Measurements from ENCODE around the gene COL13A1. TPM values are rescaled to one million over a fixed set of nuclear protein-coding genes. Genes with fewer than 3 reads are reported as not detected.

Gene COL13A1
- total RNA-seq, 4 donors from 2014 or later: 0.19 to 6.9 (median 2.4) TPM

DNA sequence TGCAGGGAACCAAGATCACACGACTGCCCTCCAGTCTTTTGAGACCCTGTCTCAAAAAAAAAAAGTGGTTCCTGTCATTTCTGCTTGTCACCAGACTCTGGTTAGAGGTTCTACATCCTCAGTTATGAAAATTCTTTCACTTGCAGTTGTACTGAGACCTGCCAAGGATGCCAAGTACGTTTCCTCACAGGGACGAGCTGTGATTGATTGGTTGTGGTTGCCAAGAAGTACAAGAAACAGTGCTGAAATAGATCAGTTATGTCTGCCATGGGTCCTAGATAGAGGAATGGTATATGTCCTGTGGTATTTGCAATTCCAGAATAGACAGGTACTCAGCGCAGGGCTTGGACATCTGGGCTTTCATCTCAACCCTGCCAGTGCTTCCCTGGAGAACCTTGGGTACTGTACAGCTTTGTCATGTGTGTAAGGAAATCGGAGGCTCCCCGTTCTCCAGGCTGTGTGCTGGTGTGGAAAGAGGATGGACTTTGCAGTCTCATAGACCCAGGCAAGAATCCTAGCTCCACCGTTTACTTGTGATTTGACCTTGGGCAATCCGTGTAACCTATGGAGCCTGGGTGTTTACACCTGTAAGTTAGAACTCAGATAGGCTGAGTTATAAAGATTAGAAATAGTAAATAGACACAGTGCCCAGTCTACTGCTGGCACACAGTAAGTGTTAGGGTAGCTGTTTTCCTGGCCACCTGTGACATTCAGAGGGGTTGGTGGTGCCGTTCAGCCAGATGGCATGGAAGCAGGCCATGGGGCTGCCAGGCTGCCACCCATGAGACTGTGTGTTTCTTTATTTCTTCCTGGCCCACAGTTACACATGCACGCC lies 53.0 kb downstream of the COL13A1 start:
- Histone ChIP-seq H3K4me3 (no peak overlapping the region), H3K27ac (no peak overlapping the region), H3K4me1 (peaks cover 7 to 8% of the 10 kb centered on the region in 2 donors), H3K27me3 (no peaks in the 10 kb centered on the region), H3K36me3 (no peaks in the 10 kb centered on the region), H3K9me3 (no peaks in the 10 kb centered on the region)
- TF ChIP-seq POLR2A (IDR thresholded peaks at IDR 0.05): no peak
- TF ChIP-seq, protein P1, sequence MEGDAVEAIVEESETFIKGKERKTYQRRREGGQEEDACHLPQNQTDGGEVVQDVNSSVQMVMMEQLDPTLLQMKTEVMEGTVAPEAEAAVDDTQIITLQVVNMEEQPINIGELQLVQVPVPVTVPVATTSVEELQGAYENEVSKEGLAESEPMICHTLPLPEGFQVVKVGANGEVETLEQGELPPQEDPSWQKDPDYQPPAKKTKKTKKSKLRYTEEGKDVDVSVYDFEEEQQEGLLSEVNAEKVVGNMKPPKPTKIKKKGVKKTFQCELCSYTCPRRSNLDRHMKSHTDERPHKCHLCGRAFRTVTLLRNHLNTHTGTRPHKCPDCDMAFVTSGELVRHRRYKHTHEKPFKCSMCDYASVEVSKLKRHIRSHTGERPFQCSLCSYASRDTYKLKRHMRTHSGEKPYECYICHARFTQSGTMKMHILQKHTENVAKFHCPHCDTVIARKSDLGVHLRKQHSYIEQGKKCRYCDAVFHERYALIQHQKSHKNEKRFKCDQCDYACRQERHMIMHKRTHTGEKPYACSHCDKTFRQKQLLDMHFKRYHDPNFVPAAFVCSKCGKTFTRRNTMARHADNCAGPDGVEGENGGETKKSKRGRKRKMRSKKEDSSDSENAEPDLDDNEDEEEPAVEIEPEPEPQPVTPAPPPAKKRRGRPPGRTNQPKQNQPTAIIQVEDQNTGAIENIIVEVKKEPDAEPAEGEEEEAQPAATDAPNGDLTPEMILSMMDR (IDR thresholded peaks at IDR 0.05 in 4 of 5, conservative IDR thresholded peaks at IDR 0.05 in 1 of 5): no peak
- in situ Hi-C loops (cut with MboI; ENCODE audit: low sequenced_read_pairs in 4 of 4): no loop called here
- DNase-seq: no peak
- peak in 1 of 2 donors; percentile 33 for ATAC-seq
- intact Hi-C loops (cut with DNase I; ENCODE audit: low total_unique reads): no loop called here

DNA sequence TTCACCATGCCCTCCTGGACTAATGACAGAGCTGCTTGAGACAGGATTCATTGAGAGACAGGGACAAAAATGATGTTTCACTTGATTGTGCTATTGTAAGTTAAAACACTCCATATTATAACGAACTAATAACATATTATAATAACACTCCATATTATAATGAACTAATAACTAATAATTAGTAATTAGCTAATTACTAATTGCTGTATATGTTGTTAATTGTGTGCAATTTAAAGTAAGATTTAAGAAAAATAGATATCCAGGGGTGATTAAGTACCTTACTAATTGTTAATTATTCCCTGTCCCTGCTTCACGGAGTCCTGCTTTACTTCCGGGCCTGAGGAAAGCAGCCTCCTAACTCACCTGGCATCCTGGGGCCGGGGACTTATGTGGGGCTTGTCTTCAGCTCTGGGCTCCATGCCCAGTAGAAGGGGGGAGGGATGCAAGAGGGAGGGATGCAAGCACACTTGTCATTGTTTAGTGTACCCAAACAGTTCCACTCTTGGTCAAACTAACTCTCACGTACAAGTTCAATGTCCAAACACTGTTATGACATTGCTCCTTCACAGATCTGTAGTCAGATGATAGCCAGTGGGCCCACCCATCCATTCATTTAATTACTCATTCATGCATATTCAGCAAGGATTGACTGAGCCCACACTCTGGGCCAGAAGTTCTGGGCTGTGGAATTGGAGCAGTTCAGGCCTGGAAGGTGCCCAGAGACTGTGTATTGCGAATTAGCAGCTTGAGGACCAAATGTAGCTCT lies 53.8 kb downstream of the COL13A1 start:
- Histone ChIP-seq H3K4me3 (no peak overlapping the region), H3K9me3 (no peaks in the 10 kb centered on the region), H3K27ac (no peak overlapping the region), H3K36me3 (no peaks in the 10 kb centered on the region), H3K27me3 (no peaks in the 10 kb centered on the region), H3K4me1 (peaks cover 7 to 8% of the 10 kb centered on the region in 2 donors)
- no peak for ATAC-seq
- in situ Hi-C loops (cut with MboI; ENCODE audit: low sequenced_read_pairs in 4 of 4) (no loop called here), intact Hi-C loops (cut with DNase I; ENCODE audit: low total_unique reads) (no loop called here)
- TF ChIP-seq POLR2A (IDR thresholded peaks at IDR 0.05): no peak
- TF ChIP-seq, protein P1 (IDR thresholded peaks at IDR 0.05 in 4 of 5, conservative IDR thresholded peaks at IDR 0.05 in 1 of 5): no peak
- no peak for DNase-seq

DNA sequence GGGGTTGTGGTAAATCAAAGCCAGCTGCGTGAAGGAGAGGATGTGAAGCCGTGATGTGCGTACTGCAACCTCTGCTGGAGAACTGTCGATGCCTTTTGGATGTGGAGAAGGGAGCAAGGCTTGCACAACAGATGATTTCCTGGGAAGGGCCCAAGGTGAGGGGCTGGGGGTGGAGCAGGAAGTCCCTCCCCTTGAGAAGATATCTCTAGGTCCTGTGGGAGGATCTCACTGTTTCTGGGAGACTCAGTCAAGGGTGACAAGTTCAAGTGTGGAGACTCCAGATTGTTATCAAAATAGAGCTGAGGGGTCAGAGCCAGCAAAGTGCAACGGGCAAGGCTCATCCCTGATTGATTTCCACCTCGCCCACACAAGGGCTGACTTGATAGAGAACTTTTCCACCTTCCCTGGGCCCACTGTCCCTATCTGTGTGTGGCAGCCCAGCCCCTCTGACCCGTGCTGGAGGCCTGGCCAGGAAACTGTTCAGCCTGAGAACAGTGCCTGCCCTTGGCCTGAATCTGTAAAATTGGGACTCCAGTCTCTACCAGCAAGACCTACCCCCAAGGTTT lies 55.0 kb downstream of the COL13A1 start:
- no peak for TF ChIP-seq POLR2A (IDR thresholded peaks at IDR 0.05)
- TF ChIP-seq, protein P1 (IDR thresholded peaks at IDR 0.05 in 4 of 5, conservative IDR thresholded peaks at IDR 0.05 in 1 of 5): no peak
- Histone ChIP-seq H3K4me3 (no peak overlapping the region), H3K27me3 (no peaks in the 10 kb centered on the region), H3K9me3 (no peaks in the 10 kb centered on the region), H3K27ac (no peak overlapping the region), H3K36me3 (no peaks in the 10 kb centered on the region), H3K4me1 (peaks cover 7 to 11% of the 10 kb centered on the region in 2 donors)
- intact Hi-C loops (cut with DNase I; ENCODE audit: low total_unique reads) (no loop called here), in situ Hi-C loops (cut with MboI; ENCODE audit: low sequenced_read_pairs in 4 of 4) (no loop called here)
- ATAC-seq: no peak
- no peak for DNase-seq

GRCh38 chr10:69858201-69858600 lies 56.5 kb downstream of the COL13A1 start:
- no peaks in the 10 kb centered on the region for H3K9me3 ChIP-seq
- in situ Hi-C loops (cut with MboI; ENCODE audit: low sequenced_read_pairs in 4 of 4) (no loop called here), intact Hi-C loops (cut with DNase I; ENCODE audit: low total_unique reads) (no loop called here)
- H3K4me3 ChIP-seq: no peak overlapping the region
- DNase-seq (no peak), ATAC-seq (no peak)
- H3K4me1 ChIP-seq: peaks cover 7 to 11% of the 10 kb centered on the region in 2 donors
- no peaks in the 10 kb centered on the region for H3K27me3 ChIP-seq
- no peak overlapping the region for H3K27ac ChIP-seq
- no peaks in the 10 kb centered on the region for H3K36me3 ChIP-seq
- TF ChIP-seq, protein P1 (IDR thresholded peaks at IDR 0.05 in 4 of 5, conservative IDR thresholded peaks at IDR 0.05 in 1 of 5): no peak
- TF ChIP-seq POLR2A (IDR thresholded peaks at IDR 0.05): no peak
